ENCODE results near the gene STS. TPM values are rescaled to one million over a fixed set of nuclear protein-coding genes. Genes with fewer than 3 reads are reported as not detected.
A peak's percentile ranks its signal among the peaks of the same experiment; 100 is the strongest.
"Not testable (repeated sequence)": the region's sequence is repeated elsewhere in the genome, so short reads cannot be mapped to it uniquely, and the experiment has no call there.

Gene STS
- total RNA-seq, 1 donor from 2014 or later: 4.7 TPM

DNA sequence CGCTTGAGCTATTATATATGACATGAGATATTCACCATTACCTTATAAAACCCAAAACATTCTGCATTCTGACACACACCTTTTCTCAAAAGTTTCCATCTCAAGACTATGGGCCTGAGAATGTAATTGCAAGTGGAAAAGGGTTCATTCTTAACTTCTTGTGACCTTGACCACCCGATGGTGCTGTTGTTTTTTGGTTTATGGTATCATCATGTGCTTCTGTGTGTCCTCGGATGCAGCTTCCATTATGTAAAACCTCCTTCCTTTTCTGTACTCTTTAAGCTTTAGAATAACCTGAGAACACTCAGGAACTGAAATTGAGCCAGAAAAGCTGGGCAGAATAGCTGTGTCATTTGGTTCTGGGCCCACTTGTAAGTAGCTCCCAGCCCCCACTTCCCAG lies 16.7 kb downstream of the STS start:
- intact Hi-C loops (cut with micrococcal nuclease): no loop called here
- DNase-seq (no peak), ATAC-seq (no peak)

- DNase-seq (no peak), ATAC-seq (no peak)
- intact Hi-C loops (cut with micrococcal nuclease): no loop called here
Observed at GRCh38 chrX:7168371-7168770, 20.9 kb downstream of the STS start.

- DNase-seq (no peak), ATAC-seq (peak; percentile 27)
- intact Hi-C loops (cut with micrococcal nuclease): no loop called here
Observed at GRCh38 chrX:7169627-7170026, 22.1 kb downstream of the STS start.

GRCh38 chrX:7170898-7171297 lies 23.4 kb downstream of the STS start:
- DNase-seq (no peak), ATAC-seq (no peak)
- intact Hi-C loops (cut with micrococcal nuclease): no loop called here

DNA sequence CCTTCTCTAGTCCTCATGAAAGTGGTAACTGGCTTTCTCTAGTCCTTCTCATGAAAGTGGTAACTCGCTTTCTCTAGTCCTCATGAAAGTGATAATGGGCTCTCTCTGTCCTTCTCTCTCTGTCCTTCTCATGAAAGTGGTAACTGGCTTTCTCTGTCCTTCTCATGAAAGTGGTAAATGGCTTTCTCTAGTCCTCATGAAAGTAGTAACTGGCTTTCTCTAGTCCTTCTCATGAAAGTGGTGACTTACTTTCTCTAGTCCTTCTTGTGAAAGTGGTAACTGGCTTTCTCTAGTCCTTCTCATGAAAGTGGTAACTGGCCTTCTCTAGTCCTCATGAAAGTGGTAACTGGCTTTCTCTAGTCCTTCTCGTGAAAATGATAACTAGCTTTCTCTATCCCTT lies 31.3 kb downstream of the STS start:
- ATAC-seq: not testable (repeated sequence)

DNA sequence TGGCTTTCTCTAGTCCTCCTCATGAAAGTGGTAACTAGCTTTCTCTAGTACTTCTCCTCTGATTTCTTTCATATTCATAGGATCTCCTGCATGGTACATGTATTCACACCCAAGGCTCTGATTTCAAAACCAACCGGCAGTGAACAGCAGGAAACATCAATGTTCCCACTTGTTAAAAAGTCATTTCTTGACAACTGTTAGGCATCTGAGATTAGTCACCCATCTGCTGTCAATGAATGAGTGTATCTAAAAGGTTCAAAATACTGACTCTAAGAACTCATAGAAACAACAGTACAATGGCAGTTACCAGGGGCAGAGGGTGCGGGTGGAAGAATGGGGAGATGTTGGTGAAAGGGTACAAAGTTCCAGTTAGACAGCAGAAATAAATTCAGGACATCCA lies 31.9 kb downstream of the STS start:
- intact Hi-C loops (cut with micrococcal nuclease): no loop called here
- no peak for DNase-seq
- ATAC-seq: no peak

More for the DNA sequence above, 31.3 kb downstream of the STS start:
- DNase-seq; intact Hi-C loops (cut with micrococcal nuclease): not testable (repeated sequence)

GRCh38 chrX:7184816-7185215 lies 37.3 kb downstream of the STS start:
- ATAC-seq: no peak
- intact Hi-C loops (cut with micrococcal nuclease): no loop called here

DNA sequence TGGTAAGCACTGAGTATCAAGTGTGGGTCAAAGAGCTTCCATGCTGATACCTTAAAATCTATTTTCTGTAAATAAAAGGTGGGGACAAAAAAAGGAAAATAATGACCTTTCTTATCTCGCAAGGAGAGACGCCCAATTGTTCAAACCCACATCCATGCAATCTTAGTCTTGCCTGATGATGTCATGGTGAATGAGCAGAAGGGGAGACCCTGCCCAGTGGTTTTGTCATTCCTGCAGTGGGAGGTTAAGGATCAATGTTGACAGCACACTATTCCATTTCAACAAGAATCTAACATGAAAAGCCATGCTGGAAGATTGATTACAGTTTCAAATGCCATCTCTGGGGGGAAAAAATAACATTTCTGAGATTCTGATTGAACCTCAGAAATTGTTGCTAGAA lies 41.2 kb downstream of the STS start:
- ATAC-seq: no peak
- intact Hi-C loops (cut with micrococcal nuclease): no loop called here
- no peak for DNase-seq

More at GRCh38 chrX:7184816-7185215, 37.3 kb downstream of the STS start:
- DNase-seq: no peak

- intact Hi-C loops (cut with micrococcal nuclease): no loop called here
- no peak for ATAC-seq
- no peak for DNase-seq
Observed at GRCh38 chrX:7190157-7190556, 42.6 kb downstream of the STS start.

DNA sequence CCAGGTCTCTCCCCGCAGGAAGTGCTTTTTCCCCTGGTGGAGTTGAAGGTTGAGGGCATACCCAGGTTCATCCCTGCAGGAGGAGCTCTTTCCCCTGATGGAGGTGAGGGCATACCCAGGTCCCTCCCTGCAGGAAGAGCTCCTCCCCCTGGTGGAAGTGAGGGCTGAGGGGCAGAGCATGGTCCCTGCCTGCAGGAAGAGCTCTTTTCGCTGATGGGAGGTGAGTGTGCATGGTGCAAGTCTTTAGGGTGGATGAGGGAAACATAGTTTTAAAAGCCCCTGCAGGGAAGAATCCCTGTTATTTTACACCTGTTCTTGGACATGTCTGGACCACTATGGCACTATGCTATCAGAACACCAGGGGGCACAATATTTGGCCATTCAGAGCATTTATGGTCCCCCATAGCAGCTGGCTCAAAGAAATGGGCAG lies 44.2 kb downstream of the STS start:
- no peak for ATAC-seq
- DNase-seq: no peak
- intact Hi-C loops (cut with micrococcal nuclease): no loop called here

DNA sequence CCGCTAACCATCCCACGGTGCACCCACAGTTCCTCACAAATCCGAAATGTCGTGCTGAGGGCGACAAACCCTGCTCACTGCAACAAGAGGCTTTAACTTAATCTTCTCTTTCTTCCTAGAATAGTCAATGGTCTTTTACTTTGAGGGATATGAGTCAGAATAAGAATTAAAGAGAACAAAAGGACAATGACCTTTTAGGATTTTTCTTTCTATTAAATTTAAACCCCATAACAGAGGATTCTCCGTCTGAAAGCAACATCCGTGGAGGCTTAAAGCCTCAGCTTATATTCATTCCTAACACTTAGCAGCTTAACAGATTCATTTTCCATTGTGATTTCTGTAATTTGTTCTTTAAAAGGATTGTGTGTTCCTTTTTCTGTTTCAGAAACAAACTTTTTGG lies 45.4 kb downstream of the STS start:
- ATAC-seq (no peak), DNase-seq (no peak)
- intact Hi-C loops (cut with micrococcal nuclease): no loop called here

- intact Hi-C loops (cut with micrococcal nuclease): no loop called here
- no peak for ATAC-seq
- DNase-seq: no peak
Observed at GRCh38 chrX:7194606-7195005, 47.1 kb downstream of the STS start.

Small RNA genes lying within 50 kb of the gene (microRNA-seq; reads per million reads assigned to microRNA genes)
- not detected for gene MIR4767 (ENCODE audit: borderline number of aligned reads)

Other genes with a start within 250 kb of the STS start
- 21.9 TPM for gene PUDP, start 441 bp downstream of the STS start, total RNA-seq

Data from left ventricle myocardium superior (tissue), 1 donor.